Pulmonary artery endothelial cell (primary cell): Measurements from ENCODE around the gene PIBF1. TPM values are rescaled to one million over a fixed set of nuclear protein-coding genes. Genes with fewer than 3 reads are reported as not detected.
"Not testable (repeated sequence)": the region's sequence is repeated elsewhere in the genome, so short reads cannot be mapped to it uniquely, and the experiment has no call there.

Experiments
- DNase-seq: peaks from one replicate; pipeline ENCODE4 v3.0.0-alpha.2; 2011; ENCODE audit warnings: low read depth, low spot score
- total RNA-seq: library from RNA; depleted of rRNA; stranded (reverse); fragments of >200 nt; gene quantifications from 2 replicates; pipeline ENCODE4 v1.2.3, GENCODE V29; 2014

The PIBF1 gene
- total RNA-seq, 1 donor from 2014 or later, result 19.1 TPM

DNA sequence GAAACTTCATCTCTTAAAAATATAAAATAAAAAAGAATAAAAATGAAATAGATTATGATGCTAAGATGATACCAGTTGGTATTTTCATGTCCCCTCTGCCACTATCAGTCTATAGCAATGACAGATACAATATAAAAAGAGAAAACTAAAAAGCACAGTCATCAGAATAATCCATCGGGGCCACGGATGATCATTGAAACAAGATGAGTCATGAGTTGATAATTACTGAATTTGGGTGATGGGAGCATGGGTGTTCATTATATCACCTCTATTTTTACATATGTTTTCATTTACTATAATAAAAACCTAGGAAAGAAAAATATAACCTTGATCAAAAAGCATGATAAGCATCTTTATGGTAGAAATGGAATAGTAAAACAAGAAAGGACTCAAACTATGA is 41.1 kb downstream of the PIBF1 start:
- no peak for DNase-seq

DNA sequence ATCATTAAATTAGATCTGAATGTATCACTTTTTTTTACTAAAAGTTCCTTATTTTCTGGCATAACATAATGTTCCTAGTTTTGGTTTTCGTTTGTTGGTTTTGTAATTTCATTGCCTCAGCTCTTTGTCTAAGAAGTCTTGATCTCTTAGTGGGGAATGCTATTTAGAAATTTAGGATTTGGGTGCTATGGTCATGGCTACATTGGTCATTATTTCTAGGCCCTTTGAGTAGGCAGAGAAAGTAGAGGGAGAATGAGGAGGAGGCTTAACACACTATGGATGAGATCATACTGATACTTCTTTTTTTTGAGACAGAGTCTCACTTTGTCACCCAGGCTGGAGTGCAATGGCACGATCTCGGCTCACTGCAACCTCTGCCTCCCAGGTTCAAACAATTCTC is 41.8 kb downstream of the PIBF1 start:
- DNase-seq, result no peak

DNA sequence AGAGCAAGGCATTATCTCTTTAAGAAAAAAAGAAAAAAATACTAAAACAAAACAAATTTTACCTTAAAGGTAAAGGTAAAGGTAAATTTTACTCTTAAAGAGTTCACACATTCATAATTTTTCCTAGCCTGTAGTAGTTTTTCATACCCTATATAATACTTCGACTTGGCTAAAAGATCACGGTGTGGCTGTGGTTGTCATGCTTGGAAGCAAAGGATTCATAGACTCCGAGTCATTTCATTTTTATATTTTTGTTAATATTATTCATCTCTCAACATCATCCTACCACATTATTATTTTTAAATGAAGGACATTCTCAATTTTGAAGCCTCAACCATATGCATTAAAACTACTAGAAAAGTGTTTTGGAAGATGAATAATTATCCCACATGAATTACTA is 52.7 kb downstream of the PIBF1 start:
- no peak for DNase-seq

DNA sequence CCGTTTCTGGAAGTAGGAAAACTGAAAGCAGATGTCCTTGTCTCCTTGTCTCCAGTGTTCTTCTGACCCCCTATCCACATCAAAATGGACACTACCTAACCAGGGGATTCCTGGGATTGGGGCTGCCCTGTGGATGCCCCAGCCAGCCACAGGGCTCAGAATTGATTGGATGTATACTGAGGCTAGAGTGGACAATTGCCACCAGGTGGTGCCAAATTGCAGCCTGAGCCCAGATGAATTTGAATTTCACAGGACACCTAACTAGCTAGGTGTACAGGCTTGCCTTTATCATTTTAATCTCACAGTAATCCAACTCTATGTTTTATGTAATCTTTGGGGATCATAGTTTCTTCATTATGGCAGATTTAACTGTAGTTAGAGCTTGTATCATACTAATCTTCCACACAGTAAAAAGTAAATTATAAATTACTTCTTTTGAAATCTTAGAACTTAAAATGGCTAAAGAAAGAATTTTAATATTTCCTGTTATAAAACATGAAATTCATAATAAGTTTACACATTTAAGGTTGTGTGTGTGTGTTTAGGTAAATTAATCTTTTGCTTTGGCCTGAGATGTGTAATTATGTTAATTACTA is 58.0 kb downstream of the PIBF1 start:
- no peak for DNase-seq

DNA sequence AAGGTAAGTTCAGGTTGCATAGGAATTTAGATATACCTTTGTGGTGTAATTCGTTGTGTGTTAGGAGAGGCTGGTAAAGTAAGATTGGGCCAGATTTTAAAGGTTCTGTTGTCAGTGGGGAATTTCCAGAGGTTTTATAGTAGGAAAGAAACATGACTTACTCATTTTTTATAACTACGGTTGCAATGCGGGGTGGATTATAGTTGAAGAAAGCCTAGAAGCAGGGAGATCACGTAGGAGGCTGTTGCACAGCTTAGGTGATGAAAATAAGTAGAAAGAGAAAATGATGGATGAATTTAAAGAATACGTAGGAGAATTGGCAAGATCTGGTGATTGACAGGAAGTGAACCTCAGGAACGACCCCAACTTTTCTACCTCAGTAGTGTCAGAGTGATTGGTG is 61.1 kb downstream of the PIBF1 start:
- DNase-seq, result no peak

DNA sequence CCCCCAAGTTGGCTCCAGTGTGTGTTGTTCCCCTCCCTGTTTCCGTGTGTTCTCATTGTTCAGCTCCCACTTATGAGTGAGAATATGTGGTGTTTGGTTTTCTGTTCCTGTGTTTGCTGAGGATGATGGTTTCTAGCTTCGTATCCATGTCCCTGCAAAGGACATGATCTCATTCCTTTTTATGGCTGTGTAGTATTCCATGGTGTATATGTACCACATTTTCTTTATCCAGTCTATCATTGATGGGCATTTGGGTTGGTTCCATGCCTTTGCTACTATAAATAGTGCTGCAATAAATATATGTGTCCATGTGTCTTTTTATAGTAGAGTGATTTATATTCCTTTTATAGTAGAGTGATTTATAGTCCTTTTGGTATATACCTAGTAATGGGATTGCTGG is 63.2 kb downstream of the PIBF1 start:
- not testable (repeated sequence) for DNase-seq

DNA sequence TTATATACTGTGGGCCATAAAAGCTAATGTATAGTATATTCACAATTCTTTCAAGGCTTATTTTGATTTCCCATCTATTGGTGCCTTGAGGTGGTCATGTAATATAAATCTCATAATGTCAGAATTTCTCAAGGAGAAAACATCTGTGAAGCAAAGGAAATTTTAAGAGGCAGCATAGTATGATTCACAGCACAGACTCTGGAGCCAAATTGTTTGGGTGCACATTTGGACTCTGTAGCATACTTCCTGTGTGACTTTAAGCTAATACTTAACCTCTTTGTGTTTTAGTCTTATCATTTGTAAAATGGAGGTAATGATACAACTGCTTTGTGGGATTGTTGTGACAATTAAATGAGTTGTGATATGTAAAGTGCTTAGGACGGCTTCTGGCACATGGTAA is 67.6 kb downstream of the PIBF1 start:
- no peak for DNase-seq

DNA sequence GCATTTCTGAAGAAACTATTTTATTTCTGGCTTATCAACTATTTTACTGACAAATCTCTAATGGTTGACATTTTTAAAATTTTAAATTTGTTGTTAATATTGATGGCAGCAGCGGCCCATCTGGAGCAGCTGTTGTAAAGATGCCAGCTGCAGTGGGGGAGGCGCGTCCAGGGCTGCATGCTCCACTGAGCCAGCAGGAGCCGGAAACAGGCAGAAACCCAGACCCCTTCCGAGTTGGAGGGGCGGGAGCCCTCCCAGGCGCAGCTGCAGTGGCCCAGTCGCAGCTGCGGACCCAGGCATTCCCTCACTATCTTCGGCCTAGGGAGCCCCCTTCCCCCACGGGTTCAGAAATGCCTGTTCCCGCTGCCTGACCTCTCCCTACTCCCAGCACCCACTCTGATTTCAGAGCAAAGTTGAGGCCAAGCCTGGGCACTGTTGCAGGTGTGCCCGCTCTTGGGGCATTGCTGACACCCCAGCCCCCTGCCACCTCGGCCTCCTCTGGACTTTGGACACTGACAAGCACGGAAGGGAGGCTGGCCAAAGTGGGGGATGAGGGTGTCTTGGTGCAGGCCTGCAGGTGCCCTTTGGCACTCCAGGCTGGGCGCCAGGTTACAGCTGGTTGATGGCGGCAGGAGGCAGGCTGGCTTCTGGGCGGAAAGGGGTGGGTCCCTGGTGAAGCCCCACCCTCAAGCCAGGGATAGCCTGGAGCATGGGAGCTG is 69.2 kb downstream of the PIBF1 start:
- no peak for DNase-seq

DNA sequence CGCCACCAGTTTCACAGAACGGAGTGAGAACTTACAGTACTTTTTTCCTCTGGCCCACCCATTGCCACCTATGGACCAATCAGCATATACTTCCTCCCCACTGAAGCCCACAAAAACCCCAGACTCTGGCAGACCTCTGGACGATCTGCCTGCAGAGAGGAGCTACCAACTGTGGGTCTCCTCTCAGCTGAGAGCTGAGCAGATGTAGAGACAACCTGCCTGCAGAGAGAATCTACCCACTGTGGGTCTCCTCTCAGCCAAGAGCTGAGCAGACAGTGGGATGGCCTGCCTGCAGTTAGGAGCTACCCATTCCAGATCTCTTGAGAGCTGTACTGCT is 69.7 kb downstream of the PIBF1 start:
- DNase-seq, result no peak

DNA sequence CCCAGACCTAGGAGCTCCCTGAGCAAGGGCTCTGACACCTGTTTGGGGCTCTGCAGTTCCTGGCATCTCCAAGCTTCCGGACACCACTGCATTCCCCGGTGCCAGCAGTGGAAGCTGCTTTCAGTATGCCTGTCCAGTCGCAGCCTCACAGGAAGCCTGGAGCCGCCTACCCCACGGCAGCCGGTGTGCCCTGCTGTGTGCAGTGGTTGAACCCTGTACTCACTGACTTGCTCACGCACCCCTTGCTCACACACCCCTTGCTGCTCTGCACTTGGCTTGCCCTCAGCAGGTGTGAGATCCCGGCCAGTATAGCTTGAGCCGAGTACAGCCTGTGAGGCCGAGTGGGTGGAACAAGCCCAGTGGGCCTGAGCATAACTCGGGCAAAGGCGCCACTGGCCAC is 70.3 kb downstream of the PIBF1 start:
- no peak for DNase-seq

DNA sequence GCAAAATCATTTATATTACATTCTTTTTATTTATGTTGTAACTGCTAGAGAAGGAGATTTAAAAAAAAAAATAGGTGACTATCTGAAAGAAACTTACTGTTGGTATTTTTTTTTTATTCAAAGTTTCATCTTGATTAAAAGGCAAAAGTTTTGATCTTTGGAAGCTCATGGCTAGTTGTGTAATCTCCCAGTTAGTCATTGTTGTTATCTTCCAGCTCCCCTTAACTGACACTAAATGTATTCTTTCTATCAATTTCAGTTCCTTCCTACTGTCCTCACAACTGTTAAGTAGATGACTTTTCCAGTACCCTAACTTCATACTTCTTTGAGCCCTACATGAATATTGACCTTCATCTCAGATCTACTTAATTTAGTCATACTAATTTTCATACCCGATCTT is 71.1 kb downstream of the PIBF1 start:
- no peak for DNase-seq

DNA sequence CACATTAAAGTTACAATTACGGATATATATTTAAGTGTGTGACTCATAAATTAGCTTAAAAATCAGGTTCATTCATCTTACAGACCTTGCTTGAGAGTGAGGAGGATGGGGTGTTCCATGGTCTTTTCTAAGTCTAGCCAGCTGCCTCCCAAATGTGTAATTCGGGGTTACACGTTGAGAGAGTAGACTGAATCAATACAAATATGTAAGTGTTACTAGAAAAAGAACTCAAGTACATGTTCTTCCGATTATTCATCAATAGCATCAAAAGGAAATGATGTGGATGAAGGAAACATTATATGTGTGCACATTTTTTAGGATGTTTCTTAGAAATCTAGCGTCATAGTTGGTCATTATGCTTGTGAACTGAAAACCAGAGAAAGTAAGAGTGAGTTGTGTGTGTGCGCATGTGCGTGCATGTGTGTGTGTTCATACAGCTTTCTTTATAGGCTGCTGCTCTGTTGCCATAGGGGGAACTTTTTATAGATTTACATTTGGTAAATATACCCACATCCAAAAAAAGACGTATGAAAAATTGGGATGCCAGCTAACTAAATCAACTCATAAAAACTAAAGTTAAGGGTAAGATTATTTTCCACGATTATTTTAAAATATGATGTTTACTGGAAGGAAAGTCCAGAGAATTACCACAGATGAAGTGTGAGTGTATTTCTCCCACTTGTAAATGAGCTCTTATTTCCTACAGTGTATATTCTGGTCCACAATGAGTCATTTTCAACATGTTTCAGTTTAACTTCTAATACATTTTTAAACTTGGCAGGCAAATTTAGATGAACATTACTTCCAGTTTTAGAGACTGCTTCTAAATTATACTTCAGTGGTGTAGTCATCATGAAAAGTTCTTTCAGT is 82.4 kb downstream of the PIBF1 start:
- no peak for DNase-seq

DNA sequence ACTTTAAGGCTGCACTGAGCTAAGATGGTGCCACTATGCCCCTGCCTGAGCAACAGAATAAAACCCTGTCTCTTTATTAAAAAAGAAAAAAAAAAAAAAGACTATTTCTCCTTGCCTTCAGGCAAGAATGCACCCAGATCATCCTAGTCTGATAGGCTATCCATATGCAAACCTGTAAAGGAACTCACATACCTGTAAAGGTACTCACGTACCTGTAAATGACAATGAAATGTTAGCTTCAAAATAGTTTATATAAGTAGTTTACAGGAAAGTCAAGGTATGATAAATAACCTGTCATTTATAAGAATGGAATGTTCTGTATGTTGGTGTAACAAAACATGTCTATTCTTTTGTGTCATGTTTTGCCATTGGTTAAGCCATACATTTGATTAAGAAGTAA is 86.3 kb downstream of the PIBF1 start:
- no peak for DNase-seq

DNA sequence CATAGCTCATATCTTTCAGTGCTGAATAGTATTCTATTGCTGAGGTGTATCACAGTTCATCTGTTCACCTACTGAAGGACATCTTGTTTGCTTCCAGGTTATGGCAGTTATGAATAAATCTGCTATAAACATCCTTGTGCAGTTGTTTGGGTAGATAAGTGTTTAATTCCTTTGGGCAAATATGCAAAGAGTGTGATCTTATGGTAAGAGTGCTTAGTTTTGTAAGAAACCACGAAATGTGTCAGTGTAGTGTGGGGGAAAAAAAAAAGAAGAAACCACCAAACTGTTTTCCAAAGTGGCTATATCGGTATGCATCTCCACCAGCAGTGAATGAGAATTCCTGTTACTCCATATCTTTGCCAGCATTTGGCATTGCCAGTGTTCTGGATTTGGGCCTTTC is 93.3 kb downstream of the PIBF1 start:
- no peak for DNase-seq

DNA sequence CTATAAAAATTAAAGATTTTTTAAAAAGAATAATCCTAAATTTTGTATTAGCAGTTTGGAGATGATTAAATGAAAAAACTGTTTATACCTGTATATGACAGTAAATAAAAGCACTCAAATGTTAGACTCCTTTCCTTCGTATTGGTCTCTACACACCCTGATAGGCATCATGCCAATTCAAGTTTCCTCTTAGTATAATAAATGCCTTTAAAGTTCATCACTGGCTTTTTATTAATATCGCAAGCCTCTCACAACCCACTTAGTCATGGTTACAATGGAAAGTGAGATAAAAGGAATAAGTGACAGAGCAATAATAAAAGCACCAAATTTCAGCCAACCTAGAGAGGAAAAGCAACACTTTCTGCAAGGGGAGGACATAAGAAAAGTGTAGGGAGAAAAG is 102.2 kb downstream of the PIBF1 start:
- DNase-seq, result peak; percentile 2

DNA sequence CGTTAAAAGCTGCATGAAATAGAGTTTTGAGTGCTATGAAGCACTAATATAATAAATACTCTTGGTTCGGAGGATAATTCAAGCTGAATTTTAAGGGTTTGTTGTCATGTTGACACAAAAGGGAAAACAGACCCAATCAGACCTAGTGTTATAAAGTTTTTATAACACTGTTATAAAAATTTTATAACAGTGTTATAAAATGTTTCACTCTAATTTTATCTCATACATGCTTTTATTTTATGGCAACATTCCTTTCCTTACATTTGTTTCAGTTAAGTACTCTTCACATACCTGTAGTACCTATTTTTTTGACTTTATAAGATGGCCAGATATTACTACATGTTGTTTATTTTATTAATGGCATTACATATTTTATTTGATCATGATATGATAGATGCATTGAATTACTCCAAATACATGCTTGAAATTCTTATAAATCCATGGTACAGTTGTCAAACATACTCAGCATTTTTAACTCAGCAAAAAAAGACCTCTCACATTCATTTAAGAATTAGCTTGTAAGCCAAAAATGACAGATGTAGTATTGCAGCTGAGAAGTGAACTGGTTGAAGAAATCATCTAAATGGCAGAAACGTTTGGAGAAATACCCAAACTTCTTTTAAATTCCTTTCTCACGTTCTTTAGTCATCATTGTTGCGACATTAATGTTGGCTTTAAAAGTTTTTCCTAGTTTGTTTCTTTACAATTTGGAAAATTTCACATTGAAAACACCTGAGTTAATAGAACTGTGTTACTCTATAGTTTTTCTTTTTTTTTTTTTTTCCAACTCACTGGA is 104.5 kb downstream of the PIBF1 start:
- no peak for DNase-seq

DNA sequence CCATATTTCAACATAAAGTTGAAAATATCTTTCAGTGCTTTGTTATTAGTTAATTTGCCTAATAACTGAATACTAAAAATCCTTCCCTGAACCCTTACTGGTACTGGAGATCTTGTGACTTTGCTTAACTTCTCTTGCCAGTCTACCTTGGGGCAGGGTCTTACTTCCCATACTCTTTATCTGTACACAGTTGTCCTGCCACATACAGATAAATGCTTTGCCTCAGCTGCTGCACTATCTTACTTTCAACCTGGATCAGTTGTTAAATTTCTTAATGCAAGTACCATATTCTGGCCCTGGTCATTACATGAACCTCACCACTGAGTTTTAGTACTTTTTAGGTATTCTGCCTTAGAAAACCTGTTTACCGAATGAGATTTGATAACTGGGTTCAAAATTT is 107.6 kb downstream of the PIBF1 start:
- no peak for DNase-seq

DNA sequence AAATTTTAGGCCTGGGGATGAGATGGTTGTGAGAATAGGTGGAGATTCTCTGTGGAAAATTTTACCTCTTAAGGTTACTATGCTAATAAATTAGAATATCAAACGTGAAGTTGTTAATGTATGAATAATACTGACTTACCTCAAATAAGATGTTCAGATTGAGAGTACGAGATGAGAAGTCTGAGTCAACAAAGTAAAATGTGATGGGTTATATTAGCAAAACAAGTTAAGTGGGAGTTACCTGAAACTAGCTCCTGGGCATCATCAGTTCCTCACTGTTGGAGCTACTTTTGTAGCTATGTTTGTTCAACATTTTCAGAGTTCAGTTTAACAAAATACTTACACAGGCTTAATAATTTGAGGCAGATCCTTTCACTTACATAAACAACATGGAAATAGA is 108.6 kb downstream of the PIBF1 start:
- DNase-seq, result no peak

DNA sequence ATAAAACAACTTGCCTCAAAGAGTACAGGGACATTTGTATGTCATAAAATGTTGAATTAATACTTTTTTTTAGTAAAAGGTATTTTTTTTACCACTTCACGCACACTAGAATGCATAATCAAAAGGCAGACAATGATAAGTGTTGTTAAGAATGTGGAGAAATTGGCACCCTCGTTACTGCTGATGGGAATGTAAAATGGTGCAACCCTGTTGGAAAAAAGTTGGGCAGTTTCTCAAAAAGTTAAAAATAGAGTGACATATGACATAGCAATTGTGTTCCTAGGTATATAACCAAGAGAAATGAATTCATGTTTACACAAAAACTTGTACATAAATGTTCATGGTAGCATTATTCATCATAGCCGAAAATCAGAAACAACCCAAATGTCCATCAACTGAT is 109.5 kb downstream of the PIBF1 start:
- DNase-seq, result no peak

DNA sequence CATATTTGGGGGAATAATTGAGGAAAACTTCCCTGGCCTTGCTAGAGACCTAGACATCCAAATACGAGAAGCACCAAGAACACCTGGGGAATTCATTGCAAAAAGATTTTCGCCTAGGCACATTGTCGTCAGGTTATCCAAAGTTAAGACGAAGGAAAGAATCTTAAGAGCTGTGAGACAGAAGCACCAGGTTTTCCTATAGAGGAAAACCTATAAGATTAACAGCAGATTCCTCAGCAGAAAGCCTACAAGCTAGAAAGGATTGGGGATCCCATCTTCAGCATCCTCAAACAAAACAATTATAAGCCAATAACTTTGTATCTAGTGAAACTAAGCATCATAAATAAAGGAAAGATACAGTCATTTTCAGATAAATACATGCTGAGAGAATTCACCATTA is 114.9 kb downstream of the PIBF1 start:
- DNase-seq, result no peak

DNA sequence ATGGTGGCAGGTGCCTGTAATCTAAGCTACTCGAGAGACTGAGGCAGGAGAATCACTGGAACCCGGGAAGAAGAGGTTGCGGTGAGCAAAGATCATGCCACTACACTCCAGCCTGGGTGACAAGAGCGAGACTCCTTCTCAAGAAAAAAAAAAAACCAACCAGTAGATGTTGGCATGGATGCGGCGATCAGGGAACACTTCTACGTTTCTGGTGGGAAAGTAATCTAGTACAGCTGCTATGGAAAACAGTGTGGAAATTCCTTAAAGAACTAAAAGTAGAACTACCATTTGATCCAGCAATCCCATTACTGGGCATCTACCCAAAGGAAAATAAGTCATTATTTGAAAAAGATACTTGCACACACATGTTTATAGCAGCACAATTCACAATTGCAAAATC is 119.6 kb downstream of the PIBF1 start:
- DNase-seq, result not testable (repeated sequence)

DNA sequence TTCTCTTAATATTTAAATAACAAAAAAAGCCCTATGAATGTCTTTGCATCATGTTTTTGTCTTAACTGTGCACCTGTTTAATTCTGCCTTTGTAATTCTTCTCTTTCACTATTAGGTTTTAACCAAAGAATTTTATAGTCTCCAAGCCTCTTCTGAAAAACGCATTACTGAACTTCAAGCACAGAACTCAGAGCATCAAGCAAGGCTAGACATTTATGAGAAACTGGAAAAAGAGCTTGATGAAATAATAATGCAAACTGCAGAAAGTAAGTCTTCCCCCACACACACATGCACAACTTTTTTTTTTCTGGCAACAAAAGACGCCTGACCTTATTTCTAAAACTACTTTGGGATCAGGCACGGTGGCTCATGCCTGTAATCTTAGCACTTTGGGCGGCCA is 126.5 kb downstream of the PIBF1 start:
- DNase-seq, result no peak
